ENCODE measurements around the gene ZNF597. TPM values are rescaled to one million over a fixed set of nuclear protein-coding genes. Genes with fewer than 3 reads are reported as not detected.

Gene ZNF597
- total RNA-seq, 2 experiments from 2014 or later = 2.4 to 2.7 TPM

GRCh38 chr16:3460121-3460520 is 16.8 kb upstream of the ZNF597 start:
- ChIA-PET POLR2A (interaction anchor here (1.1 to 1.7 kb wide), 3 partner anchors 16 to 178 kb away, joined by 4 to 5 read pairs (median 4); partner anchors contain the start of genes NAA60 and ZNF597), CTCF (interaction anchor here (0.7 to 1.6 kb wide), 3 partner anchors 271 to 330 kb away, joined by 3 to 4 read pairs (median 3); no protein-coding TSS in a partner anchor)
- Mint-ChIP-seq H3K9me3 (ENCODE audit: insufficient read depth) (no peaks in the 10 kb centered on the region), H3K4me1 (ENCODE audit: low read depth) (peaks cover 59% of the 10 kb centered on the region), H3K27me3 (ENCODE audit: low read depth) (no peaks in the 10 kb centered on the region), H3K27ac (peak overlapping the region; percentile 67), H3K36me3 (ENCODE audit: low read depth) (peaks cover 18% of the 10 kb centered on the region), H3K4me3 (peak overlapping the region; percentile 73)
- DNase-seq (no peak), ATAC-seq (no peak)

GRCh38 chr16:3459401-3460090 is 16.2 kb upstream of the ZNF597 start:
- H3K9me3 Mint-ChIP-seq (ENCODE audit: insufficient read depth) = no peaks in the 10 kb centered on the region
- peaks cover 59% of the 10 kb centered on the region for H3K4me1 Mint-ChIP-seq (ENCODE audit: low read depth)
- POLR2A ChIA-PET = interaction anchor here (1.1 to 1.7 kb wide), 2 partner anchors 16 to 177 kb away, joined by 4 to 5 read pairs; partner anchors contain the start of genes NAA60 and ZNF597
- peak overlapping the region; percentile 73 for H3K27ac Mint-ChIP-seq
- peak overlapping the region; percentile 73 for H3K4me3 Mint-ChIP-seq
- peaks cover 18% of the 10 kb centered on the region for H3K36me3 Mint-ChIP-seq (ENCODE audit: low read depth)
- CTCF ChIA-PET = interaction anchor here (0.7 to 1.6 kb wide), 3 partner anchors 271 to 330 kb away, joined by 3 to 4 read pairs (median 3); no protein-coding TSS in a partner anchor
- peak; percentile 40 for ATAC-seq
- H3K27me3 Mint-ChIP-seq (ENCODE audit: low read depth) = no peaks in the 10 kb centered on the region
- peak; percentile 57 for DNase-seq

DNA sequence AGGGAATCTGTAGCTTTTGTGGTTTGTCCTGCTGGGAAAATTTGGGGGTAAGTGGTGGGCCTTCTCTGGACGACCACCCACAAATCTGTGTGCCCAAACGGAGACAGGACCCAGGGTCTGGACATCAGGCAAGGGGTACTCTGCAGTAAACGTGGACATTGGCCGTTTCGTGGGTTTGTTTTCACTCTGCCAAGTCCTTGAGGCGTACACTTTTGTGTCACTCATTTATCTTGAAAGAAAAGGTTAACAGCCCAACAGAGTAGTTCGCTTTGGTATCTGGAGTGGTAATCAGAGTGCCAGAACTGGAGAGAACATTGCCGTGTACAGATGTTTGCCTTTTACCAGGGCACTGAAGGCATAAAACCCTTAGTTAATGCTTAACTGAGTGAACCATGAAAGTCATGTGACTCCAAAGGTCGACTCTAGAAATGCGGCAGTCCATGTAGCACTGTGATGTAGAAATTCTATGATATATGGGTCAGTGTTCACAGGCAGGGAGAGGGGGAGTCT is 15.6 kb upstream of the ZNF597 start:
- H3K27ac Mint-ChIP-seq = peak overlapping the region; percentile 73
- DNase-seq (peak; percentile 34), ATAC-seq (peak; percentile 7)
- H3K27me3 Mint-ChIP-seq (ENCODE audit: low read depth) = no peaks in the 10 kb centered on the region
- peaks cover 52% of the 10 kb centered on the region for H3K4me1 Mint-ChIP-seq (ENCODE audit: low read depth)
- ChIA-PET POLR2A (interaction anchor here (1.1 to 1.7 kb wide), 2 partner anchors 58 to 176 kb away, joined by 4 read pairs; partner anchors contain the start of genes ZNF174 and ZSCAN32), CTCF (interaction anchor here (1.0 to 1.6 kb wide), 2 partner anchors 45 to 270 kb away, joined by 3 read pairs; no protein-coding TSS in a partner anchor)
- peak overlapping the region; percentile 73 for H3K4me3 Mint-ChIP-seq
- H3K36me3 Mint-ChIP-seq (ENCODE audit: low read depth) = peaks cover 16% of the 10 kb centered on the region
- H3K9me3 Mint-ChIP-seq (ENCODE audit: insufficient read depth) = no peaks in the 10 kb centered on the region

DNA sequence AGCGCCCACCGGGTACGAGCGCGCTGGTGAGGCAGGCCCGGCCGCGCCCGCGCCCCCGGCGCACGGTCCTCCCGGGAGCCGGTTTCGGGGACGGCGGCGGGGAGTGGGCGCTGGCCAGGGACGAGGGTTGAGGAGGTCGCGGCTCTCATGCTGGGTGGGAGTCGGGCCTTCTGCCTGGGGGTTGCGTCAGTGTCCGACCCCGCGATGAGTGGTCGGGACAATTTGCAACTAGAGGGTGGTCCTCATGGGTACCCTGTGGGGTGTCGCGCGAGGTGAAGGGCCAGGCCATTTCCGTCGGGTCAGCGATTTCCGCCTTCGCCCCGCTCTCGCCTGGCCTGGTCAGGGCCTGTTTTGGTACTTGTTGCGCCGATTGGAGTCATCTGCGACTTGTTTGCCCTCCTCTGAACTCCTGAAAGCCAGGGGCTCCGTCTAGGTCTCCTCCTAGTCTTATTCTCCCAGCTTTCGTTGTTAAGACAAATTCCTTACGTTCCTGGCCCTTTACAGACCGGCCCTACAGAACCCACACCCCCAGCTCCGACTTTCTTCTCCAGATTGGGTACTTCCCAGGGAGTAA is 15.1 kb upstream of the ZNF597 start:
- ChIA-PET POLR2A (interaction anchor here (1.1 kb wide), 1 partner anchor 57 kb away, joined by 4 read pairs; the partner anchor contains the start of genes ZNF174 and ZSCAN32), CTCF (interaction anchor here (1.0 kb wide), 1 partner anchor 45 kb away, joined by 3 read pairs; no protein-coding TSS in a partner anchor)
- peak overlapping the region; percentile 73 for H3K27ac Mint-ChIP-seq
- DNase-seq (peak; percentile 30), ATAC-seq (no peak)
- peak overlapping the region; percentile 73 for H3K4me3 Mint-ChIP-seq
- H3K36me3 Mint-ChIP-seq (ENCODE audit: low read depth) = peaks cover 16% of the 10 kb centered on the region
- H3K27me3 Mint-ChIP-seq (ENCODE audit: low read depth) = no peaks in the 10 kb centered on the region
- no peaks in the 10 kb centered on the region for H3K9me3 Mint-ChIP-seq (ENCODE audit: insufficient read depth)
- peaks cover 48% of the 10 kb centered on the region for H3K4me1 Mint-ChIP-seq (ENCODE audit: low read depth)

DNA sequence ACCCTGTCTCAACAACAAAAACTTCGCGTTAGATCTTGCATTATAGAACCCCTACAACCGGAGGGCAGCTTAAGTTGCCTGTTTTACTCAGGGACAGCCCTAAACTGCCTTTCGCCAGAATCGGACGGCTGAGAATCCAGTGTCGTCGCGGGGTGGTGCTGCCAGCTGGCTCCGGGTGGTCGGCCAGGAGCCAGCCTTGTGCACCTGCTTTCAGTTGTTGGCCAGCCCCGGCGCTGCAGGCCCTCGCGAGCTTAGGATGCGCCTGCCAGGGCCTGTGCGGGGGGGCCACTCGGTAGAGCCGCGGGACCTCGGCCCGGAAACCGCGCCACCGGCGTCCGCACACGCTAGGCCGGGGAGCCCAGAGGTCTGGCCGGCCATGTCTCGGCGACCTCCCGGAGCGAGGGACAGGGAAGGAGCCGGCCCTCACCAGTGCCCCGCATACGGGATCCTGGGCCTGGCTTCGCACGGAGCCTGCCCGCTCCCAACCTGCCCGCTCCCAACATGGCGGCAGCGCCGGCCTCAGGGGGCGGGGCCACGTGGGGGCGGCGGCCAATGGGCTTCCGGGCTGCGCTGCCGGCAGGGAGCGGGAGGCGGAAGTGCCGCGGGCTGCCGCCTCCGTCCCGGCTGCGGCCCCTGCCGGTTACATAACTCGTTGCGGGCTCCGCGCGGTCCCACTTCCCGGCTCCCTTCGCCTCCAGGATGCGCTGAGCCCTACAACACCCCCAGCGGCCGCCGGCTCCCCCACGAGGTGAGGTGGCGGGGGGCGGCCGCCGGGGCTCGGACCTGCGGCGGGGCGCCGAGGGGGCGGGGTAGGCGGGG is 14.3 kb upstream of the ZNF597 start:
- H3K27me3 Mint-ChIP-seq (ENCODE audit: low read depth) = no peaks in the 10 kb centered on the region
- ChIA-PET POLR2A (interaction anchor here (0.5 to 1.9 kb wide), 13 partner anchors 12 to 242 kb away, joined by 3 to 16 read pairs (median 4); partner anchors contain the start of genes CLUAP1, NAA60, ZNF174 and ZNF263), CTCF (interaction anchor here (0.7 to 1.2 kb wide), 8 partner anchors 9 to 399 kb away, joined by 3 to 8 read pairs (median 3); partner anchors contain the start of genes NAA60, ZNF174, ZNF213 and ZNF597)
- H3K36me3 Mint-ChIP-seq (ENCODE audit: low read depth) = peaks cover 16% of the 10 kb centered on the region
- peak overlapping the region; percentile 87 for H3K27ac Mint-ChIP-seq
- DNase-seq (peak; percentile 89), ATAC-seq (peak; percentile 89)
- peak overlapping the region; percentile 80 for H3K4me3 Mint-ChIP-seq
- H3K4me1 Mint-ChIP-seq (ENCODE audit: low read depth) = peaks cover 48% of the 10 kb centered on the region
- H3K9me3 Mint-ChIP-seq (ENCODE audit: insufficient read depth) = no peaks in the 10 kb centered on the region

GRCh38 chr16:3454631-3455147 is 11.4 kb upstream of the ZNF597 start:
- Mint-ChIP-seq H3K36me3 (ENCODE audit: low read depth) (peaks cover 25% of the 10 kb centered on the region), H3K27ac (no peak overlapping the region), H3K27me3 (ENCODE audit: low read depth) (no peaks in the 10 kb centered on the region), H3K4me3 (no peak overlapping the region), H3K9me3 (ENCODE audit: insufficient read depth) (no peaks in the 10 kb centered on the region), H3K4me1 (ENCODE audit: low read depth) (peaks cover 35% of the 10 kb centered on the region)
- CTCF ChIA-PET = interaction anchor here (1.2 kb wide), 1 partner anchor 23 kb away, joined by 3 read pairs; no protein-coding TSS in a partner anchor
- POLR2A ChIA-PET = interaction anchor here (0.5 kb wide), 1 partner anchor 138 kb away, joined by 3 read pairs; no protein-coding TSS in a partner anchor
- DNase-seq (no peak), ATAC-seq (no peak)

GRCh38 chr16:3454093-3454492 is 10.8 kb upstream of the ZNF597 start:
- no peak for ATAC-seq
- ChIA-PET CTCF (interaction anchor here (1.2 kb wide), 1 partner anchor 23 kb away, joined by 3 read pairs; no protein-coding TSS in a partner anchor), POLR2A (interaction anchor here (0.5 kb wide), 1 partner anchor 139 kb away, joined by 3 read pairs; no protein-coding TSS in a partner anchor)
- H3K4me1 Mint-ChIP-seq (ENCODE audit: low read depth) = peaks cover 29% of the 10 kb centered on the region
- H3K36me3 Mint-ChIP-seq (ENCODE audit: low read depth) = peaks cover 26% of the 10 kb centered on the region
- no peak overlapping the region for H3K4me3 Mint-ChIP-seq
- H3K27me3 Mint-ChIP-seq (ENCODE audit: low read depth) = no peaks in the 10 kb centered on the region
- no peak for DNase-seq
- H3K27ac Mint-ChIP-seq = no peak overlapping the region
- H3K9me3 Mint-ChIP-seq (ENCODE audit: insufficient read depth) = no peaks in the 10 kb centered on the region

- ATAC-seq = peak; percentile 75
- CTCF ChIA-PET = interaction anchor here (0.9 to 1.8 kb wide), 7 partner anchors 11 to 294 kb away, joined by 3 to 8 read pairs (median 4); no protein-coding TSS in a partner anchor
- H3K9me3 Mint-ChIP-seq (ENCODE audit: insufficient read depth) = peaks cover 12% of the 10 kb centered on the region
- peak overlapping the region; percentile 95 for H3K4me3 Mint-ChIP-seq
- peaks cover 52% of the 10 kb centered on the region for H3K36me3 Mint-ChIP-seq (ENCODE audit: low read depth)
- POLR2A ChIA-PET = interaction anchor here (0.7 to 2.4 kb wide), 10 partner anchors 9 to 234 kb away, joined by 3 to 26 read pairs (median 4); partner anchors contain the start of genes CLUAP1, ZNF174, ZNF263 and ZSCAN32
- DNase-seq = peak; percentile 64
- H3K27ac Mint-ChIP-seq = peak overlapping the region; percentile 96
- H3K27me3 Mint-ChIP-seq (ENCODE audit: low read depth) = no peaks in the 10 kb centered on the region
- H3K4me1 Mint-ChIP-seq (ENCODE audit: low read depth) = peaks cover 22% of the 10 kb centered on the region
Measured at GRCh38 chr16:3444032-3444388, 706 bp upstream of the ZNF597 start.

DNA sequence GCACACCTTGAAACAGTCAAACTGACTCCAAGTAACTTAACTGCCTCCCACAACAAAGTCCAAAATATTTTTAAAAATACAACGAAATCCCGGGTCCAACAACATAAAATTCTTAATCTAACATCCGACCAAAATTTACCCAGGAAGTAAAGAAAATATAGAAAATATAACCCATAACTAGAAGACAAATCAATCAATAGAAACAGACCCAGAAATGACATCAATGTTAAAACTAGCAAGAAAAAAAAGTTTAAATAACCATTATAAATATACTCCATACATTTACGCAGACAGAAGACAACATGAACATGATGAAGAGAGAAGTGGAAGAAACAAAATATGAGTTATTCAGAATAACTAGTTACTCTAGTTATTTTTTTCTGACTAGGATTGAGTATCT is 3.7 kb downstream of the ZNF597 start:
- Mint-ChIP-seq H3K4me1 (ENCODE audit: low read depth) (peaks cover 18% of the 10 kb centered on the region), H3K27me3 (ENCODE audit: low read depth) (peaks cover 2% of the 10 kb centered on the region), H3K36me3 (ENCODE audit: low read depth) (peaks cover 61% of the 10 kb centered on the region), H3K4me3 (no peak overlapping the region), H3K9me3 (ENCODE audit: insufficient read depth) (peaks cover 19% of the 10 kb centered on the region), H3K27ac (no peak overlapping the region)
- ATAC-seq (no peak), DNase-seq (no peak)
- ChIA-PET POLR2A (no interaction called here), CTCF (no interaction called here)

DNA sequence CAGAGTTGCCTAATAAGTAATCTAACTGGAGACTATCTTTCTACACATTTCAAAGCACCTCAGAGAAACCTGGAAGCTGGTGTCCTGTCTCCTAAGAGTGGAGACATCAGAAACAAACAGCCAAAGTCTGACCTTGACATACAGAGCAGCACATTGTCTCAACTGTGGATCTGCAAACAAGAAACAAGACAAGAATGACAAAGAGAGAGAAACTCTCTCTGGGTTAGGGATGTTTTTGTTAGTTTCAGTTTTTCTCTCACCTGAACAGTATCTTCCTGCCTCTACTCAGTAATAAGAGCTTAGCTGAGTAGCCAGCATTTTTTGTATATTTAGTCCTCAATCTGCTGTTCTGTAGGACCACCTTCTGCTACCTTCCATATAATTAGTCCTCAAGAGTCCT is 8.9 kb downstream of the ZNF597 start:
- Mint-ChIP-seq H3K27ac (no peak overlapping the region), H3K36me3 (ENCODE audit: low read depth) (peaks cover 67% of the 10 kb centered on the region), H3K27me3 (ENCODE audit: low read depth) (peaks cover 2% of the 10 kb centered on the region), H3K9me3 (ENCODE audit: insufficient read depth) (peaks cover 21% of the 10 kb centered on the region), H3K4me1 (ENCODE audit: low read depth) (peaks cover 22% of the 10 kb centered on the region), H3K4me3 (no peak overlapping the region)
- no peak for DNase-seq
- ChIA-PET POLR2A (no interaction called here), CTCF (no interaction called here)
- ATAC-seq = no peak

Data from activated CD8-positive, alpha-beta T cell treated with anti-CD3 and anti-CD28 coated beads, Interleukin-2, amount 10 ng/mL, durations not matched to agents 7 days and 5 days (primary cell).